Ovary (tissue), 3 donors: ENCODE results near the gene ARHGEF6.

ENCODE experiments used
- CTCF ChIP-seq, 3 donors: fragments of 450-650 bp in 2 of 3; fragments of 200-600 bp in 1 of 3; IDR thresholded peaks; one replicate each; pipeline versions ENCODE4 v1.5.1 to v1.8.0; 2016 to 2022; ENCODE audit warnings: antibody characterized with exemption in 3 of 3, mild to moderate bottlenecking in 1 of 3
- POLR2A ChIP-seq: fragments of 450-650 bp; IDR thresholded peaks from one replicate; pipeline ENCODE4 v1.6.1; 2017; ENCODE audit warnings: antibody characterized with exemption, mild to moderate bottlenecking, moderate library complexity
- donor health status: DM: no; HTN: no; CAD: no.

- TF ChIP-seq CTCF (IDR thresholded peaks at IDR 0.05) (no peak), POLR2A (no peak)
Measured at GRCh38 chrX:136759968-136760367, 20.8 kb downstream of the ARHGEF6 start.
